NB4 (cell line): ENCODE data around the gene ZNF326.

Experiments used
- CTCF ChIP-seq: IDR thresholded peaks from one replicate; pipeline ENCODE4 v1.5.1; 2012; ENCODE audit warnings: low read depth, low read length
- POLR2A ChIP-seq: IDR thresholded peaks from 2 replicates; pipeline ENCODE4 v1.6.1; 2011; ENCODE audit warnings: mild to moderate bottlenecking; ENCODE audit not compliant: insufficient read length; ENCODE audit errors: extremely low read depth

DNA sequence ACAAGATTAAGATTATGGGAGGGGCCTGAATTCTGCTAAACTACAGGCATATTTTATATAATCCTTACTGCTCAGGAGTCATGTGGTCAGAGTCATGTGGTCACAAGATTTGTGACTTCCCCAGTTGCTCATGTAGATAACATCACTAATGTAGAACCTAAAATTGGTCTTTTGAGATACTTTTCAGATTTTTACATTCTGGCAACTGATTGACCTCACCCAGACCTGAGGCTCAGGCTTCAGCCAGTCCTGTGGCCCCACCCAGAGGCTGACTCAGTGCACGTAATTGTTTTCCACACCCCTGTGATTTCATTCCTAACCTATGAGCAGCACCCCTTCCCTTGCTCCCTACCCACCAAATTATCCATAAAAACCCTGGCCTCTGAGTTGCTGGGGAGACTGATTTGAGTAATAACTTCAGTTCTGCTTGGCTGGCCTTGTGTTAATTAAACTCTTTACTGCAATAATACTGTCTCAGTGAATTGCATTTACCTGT, 41.7 kb upstream of the ZNF326 start:
- TF ChIP-seq POLR2A (no peak), CTCF (peak; percentile 23)
